ENCODE measurements around the gene AKT1S1. TPM values are rescaled to one million over a fixed set of nuclear protein-coding genes. Genes with fewer than 3 reads are reported as not detected.

AKT1S1 gene
- total and polyA plus RNA-seq, 2 of the 13 experiments (the other 11 are each of a cell fraction or from before 2014, with no cell fraction given): 13.5 to 27.8 TPM

DNA sequence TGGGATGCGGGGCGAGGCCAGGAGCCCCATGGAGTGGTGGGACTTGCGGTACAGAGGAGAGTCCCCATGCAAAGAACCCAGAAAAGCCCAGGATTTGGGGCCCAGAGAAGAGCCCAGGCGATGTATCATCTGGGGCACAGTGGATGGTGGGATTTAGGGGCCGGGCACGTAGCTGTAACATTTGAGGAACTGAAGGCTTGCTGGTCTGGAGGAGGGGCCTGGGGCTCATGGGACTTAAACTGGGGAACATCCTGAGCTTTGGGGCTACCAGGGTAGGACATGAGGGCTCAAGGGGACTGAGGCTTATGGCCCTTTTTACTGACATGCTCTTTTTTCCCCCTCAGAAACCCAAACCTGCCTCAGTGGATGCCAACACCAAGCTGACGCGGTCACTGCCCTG is 45.6 kb downstream of the AKT1S1 start:
- no peaks in the 10 kb centered on the region for H3K4me1 ChIP-seq (ENCODE audit: insufficient read depth, low read length)
- no peak overlapping the region for H3K9ac ChIP-seq (ENCODE audit: insufficient read depth, low read depth, low read length)
- no peaks in the 10 kb centered on the region for H3K9me3 ChIP-seq (ENCODE audit: low read length)
- ATAC-seq: no peak
- no peak overlapping the region for H3K4me2 ChIP-seq (ENCODE audit: low read depth, low read length)
- no peaks in the 10 kb centered on the region for H4K20me1 ChIP-seq (ENCODE audit: insufficient read depth, low read length)
- CTCF ChIA-PET (ENCODE audit: low intra/inter-chr PET ratio, low total read pairs): no interaction called here
- WGBS (ENCODE audit: low lambda C conversion rate): 98% methylated on average over 4 of the region's 8 CpGs
- FAIRE-seq: no peak
- no peaks in the 10 kb centered on the region for H3K79me2 ChIP-seq (ENCODE audit: insufficient read depth, low read length)
- H3K36me3 ChIP-seq (replicated peaks in 1 of 2; ENCODE audit: control insufficient read depth in 1 of 2, insufficient read depth in 2 of 2, low read length in 2 of 2): peaks cover 32 to 58% of the 10 kb centered on the region in 2 experiments
- DNase-seq (ENCODE audit: low spot score): no peak
- POLR2A ChIA-PET: no interaction called here
- in situ Hi-C loops (cut with HindIII; ENCODE audit: extremely low pct_ligation_motif_present, low pct_unique_long_range_greater_than_20kb) (no loop called here), intact Hi-C loops (cut with micrococcal nuclease; ENCODE audit: unreplicated experiment) (no loop called here)
- no peak overlapping the region for H3K27ac ChIP-seq (ENCODE audit: extremely low read length, insufficient read depth, low read length)
- H3K4me3 ChIP-seq (replicated peaks in 1 of 3; ENCODE audit: insufficient read depth in 1 of 3, low read depth in 2 of 3, low read length in 3 of 3): no peak overlapping the region
- no TSS peak for BruUV-seq (replicated peaks)
- TF ChIP-seq, protein P1, sequence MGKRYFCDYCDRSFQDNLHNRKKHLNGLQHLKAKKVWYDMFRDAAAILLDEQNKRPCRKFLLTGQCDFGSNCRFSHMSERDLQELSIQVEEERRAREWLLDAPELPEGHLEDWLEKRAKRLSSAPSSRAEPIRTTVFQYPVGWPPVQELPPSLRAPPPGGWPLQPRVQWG (CRISPR knock-in tag; IDR thresholded peaks at IDR 0.05; ENCODE audit: borderline replicate concordance, low read depth): no peak
- TF ChIP-seq PPARG (CRISPR knock-in tag; conservative IDR thresholded peaks at IDR 0.05) (no peak), MIER2 (CRISPR knock-in tag; IDR thresholded peaks at IDR 0.05) (no peak), MLLT10 (CRISPR knock-in tag; IDR thresholded peaks at IDR 0.05) (no peak), HNRNPH1 (optimal IDR thresholded peaks at IDR 0.05; ENCODE audit: low read depth, low read length) (no peak), SMARCE1 (IDR thresholded peaks at IDR 0.05; ENCODE audit: borderline replicate concordance) (no peak), ZBTB38 (CRISPR knock-in tag; IDR thresholded peaks at IDR 0.05) (no peak), ARNT2 (CRISPR knock-in tag; IDR thresholded peaks at IDR 0.05; ENCODE audit: low read depth) (no peak), HOXA3 (CRISPR knock-in tag; IDR thresholded peaks at IDR 0.05) (no peak), TP53 (CRISPR knock-in tag; conservative IDR thresholded peaks at IDR 0.05) (no peak), HIVEP1 (CRISPR knock-in tag; IDR thresholded peaks at IDR 0.05) (no peak), SRSF4 (IDR thresholded peaks at IDR 0.05; ENCODE audit: low read depth, low read length, poor library complexity, severe bottlenecking) (no peak)
- TF ChIP-seq, protein P2, sequence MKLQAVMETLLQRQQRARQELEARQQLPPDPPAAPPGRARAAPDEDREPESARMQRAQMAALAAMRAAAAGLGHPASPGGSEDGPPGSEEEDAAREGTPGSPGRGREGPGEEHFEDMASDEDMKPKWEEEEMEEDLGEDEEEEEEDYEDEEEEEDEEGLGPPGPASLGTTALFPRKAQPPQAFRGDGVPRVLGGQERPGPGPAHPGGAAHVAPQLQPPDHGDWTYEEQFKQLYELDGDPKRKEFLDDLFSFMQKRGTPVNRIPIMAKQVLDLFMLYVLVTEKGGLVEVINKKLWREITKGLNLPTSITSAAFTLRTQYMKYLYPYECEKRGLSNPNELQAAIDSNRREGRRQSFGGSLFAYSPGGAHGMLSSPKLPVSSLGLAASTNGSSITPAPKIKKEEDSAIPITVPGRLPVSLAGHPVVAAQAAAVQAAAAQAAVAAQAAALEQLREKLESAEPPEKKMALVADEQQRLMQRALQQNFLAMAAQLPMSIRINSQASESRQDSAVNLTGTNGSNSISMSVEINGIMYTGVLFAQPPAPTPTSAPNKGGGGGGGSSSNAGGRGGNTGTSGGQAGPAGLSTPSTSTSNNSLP (IDR thresholded peaks at IDR 0.05; ENCODE audit: low read depth, low read length): no peak
- TF ChIP-seq, protein P3, sequence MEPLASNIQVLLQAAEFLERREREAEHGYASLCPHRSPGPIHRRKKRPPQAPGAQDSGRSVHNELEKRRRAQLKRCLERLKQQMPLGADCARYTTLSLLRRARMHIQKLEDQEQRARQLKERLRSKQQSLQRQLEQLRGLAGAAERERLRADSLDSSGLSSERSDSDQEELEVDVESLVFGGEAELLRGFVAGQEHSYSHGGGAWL (CRISPR knock-in tag; IDR thresholded peaks at IDR 0.05): no peak
- TF ChIP-seq, protein P4, sequence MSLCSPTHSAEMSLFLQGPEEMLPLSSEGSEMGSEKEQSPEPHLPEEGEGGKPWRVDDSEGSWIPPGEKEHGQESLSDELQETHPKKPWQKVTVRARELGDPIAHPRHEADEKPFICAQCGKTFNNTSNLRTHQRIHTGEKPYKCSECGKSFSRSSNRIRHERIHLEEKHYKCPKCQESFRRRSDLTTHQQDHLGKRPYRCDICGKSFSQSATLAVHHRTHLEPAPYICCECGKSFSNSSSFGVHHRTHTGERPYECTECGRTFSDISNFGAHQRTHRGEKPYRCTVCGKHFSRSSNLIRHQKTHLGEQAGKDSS (CRISPR knock-in tag; IDR thresholded peaks at IDR 0.05; ENCODE audit: borderline replicate concordance, low read depth): no peak
- H3K27me3 ChIP-seq (ENCODE audit: control insufficient read depth in 1 of 2, insufficient read depth in 2 of 2, low read length in 2 of 2): no peaks in the 10 kb centered on the region
- H2AFZ ChIP-seq (ENCODE audit: low read length): no peak overlapping the region
